ENCODE data around the gene PACS2. TPM values are rescaled to one million over a fixed set of nuclear protein-coding genes. Genes with fewer than 3 reads are reported as not detected.

PACS2 gene
- total RNA-seq, 4 donors from 2014 or later = 142 to 225 (median 183) TPM

DNA sequence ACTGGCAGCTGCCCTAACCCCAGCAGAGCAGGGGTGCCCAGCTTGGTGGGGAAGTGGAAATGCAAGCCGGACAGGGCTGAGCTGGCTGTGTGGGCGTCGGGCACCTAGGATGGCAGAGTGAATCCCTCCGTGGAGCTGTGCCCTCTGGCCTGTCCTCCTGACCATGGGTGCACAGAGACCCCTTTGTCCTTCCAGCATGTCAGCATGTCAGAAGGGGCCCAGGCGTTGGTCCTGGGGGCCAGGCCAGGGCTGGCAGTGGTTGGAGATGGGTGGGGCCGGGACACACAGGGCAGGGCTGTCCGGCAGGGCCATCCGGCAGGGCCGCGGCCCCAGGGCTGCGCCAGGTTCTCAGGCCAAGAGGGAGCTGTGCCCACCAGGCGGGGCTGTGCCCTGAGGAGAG, 75.0 kb downstream of the PACS2 start:
- H3K27me3 ChIP-seq = no peaks in the 10 kb centered on the region
- WGBS, 2 donors = 29 to 53% methylated on average over 3 to 6 of the region's 12 CpGs
- peaks cover 0 to 35% (median 10%) of the 10 kb centered on the region in 4 donors for H3K4me1 ChIP-seq
- TF ChIP-seq POLR2A (IDR thresholded peaks at IDR 0.05) = no peak
- TF ChIP-seq EP300 (IDR thresholded peaks at IDR 0.05) = no peak
- TF ChIP-seq, protein P1, sequence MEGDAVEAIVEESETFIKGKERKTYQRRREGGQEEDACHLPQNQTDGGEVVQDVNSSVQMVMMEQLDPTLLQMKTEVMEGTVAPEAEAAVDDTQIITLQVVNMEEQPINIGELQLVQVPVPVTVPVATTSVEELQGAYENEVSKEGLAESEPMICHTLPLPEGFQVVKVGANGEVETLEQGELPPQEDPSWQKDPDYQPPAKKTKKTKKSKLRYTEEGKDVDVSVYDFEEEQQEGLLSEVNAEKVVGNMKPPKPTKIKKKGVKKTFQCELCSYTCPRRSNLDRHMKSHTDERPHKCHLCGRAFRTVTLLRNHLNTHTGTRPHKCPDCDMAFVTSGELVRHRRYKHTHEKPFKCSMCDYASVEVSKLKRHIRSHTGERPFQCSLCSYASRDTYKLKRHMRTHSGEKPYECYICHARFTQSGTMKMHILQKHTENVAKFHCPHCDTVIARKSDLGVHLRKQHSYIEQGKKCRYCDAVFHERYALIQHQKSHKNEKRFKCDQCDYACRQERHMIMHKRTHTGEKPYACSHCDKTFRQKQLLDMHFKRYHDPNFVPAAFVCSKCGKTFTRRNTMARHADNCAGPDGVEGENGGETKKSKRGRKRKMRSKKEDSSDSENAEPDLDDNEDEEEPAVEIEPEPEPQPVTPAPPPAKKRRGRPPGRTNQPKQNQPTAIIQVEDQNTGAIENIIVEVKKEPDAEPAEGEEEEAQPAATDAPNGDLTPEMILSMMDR (IDR thresholded peaks at IDR 0.05) = no peak
- DNase-seq (ENCODE audit: low spot score in 2 of 2) = no peak
- H3K27ac ChIP-seq = peak overlapping the region; percentile 22 to 70 (median 46)
- H3K36me3 ChIP-seq = peaks cover 0 to 89% (median 0%) of the 10 kb centered on the region in 3 donors
- H3K9me3 ChIP-seq = no peaks in the 10 kb centered on the region
- H3K4me3 ChIP-seq = no peak overlapping the region

DNA sequence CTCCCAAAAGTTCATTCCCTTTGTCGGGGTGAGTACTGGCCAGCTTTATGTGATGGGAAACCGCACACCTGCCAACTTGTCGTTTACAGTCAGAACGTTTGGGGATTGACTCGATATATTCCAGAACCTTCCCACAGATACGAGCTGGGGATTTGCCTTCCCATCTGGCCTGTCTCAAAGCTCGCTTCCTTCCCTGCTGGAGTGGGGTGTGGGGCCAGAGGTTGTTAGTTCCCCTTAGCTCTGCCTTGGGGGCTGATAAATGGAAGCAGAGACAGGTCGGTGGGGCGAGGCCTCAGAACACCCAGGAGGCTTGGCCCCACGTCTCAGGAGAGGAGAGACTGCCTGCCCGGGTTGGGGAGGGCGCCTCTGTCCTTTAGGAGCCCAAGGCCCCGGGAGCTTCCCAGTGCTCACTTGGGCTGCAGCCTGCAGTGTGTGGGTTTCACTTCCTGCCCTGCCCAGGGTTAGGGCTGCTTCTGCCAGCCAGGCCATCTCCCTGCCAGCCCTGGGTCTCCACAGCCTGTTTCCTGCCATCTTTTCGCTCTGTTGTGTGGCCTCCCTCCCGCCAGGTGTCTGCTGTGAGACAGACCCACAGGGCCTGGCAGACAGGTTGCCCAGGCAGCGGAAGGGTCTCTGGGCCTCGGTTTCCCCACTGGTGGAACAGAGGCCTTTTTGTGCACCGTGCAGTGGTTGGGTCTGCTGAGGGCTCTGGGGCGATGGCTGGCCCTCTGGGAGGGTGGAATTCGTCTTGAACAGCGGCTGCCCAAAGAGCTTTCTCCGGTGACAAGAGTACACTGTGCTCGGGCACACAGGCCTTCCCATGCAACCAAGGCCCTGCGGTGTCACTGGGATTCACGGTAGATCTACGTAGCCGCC, 75.7 kb downstream of the PACS2 start:
- Histone ChIP-seq H3K9me3 (no peaks in the 10 kb centered on the region), H3K27ac (peak overlapping the region in 3 of 4 donors; percentile 22 to 70 (median 56))
- TF ChIP-seq, protein P1 (IDR thresholded peaks at IDR 0.05) = no peak

DNA sequence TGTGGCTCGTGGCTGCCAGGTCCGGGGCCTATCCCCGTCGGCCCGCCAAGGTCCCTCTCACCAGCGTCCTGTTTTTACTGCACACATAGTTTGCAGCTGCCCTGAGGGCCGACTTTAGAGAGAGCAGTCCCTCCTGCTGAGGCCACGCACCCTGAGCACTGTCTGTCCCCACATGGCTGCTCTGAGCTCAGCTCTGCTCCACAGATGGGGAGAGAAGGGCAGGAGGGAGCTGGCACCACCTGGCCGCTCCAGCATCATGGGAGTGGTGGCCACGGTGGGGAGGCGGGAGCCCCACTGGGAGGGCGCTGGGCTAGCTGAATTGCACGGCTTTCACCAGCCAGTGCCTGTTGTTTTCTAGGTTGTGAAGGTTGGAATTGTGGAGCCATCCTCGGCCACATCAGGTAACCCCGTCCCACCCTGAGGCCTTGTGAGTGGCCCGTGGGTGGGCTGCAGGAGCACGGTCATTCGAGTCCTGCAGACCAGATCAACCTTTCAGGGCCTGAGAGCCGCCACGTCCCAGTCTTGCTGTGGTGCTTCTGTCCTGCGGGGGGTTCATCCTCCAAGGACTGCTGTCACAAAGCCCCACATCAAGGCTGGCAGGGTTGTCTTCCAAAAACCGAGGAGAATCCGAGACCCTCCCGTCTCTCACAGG, 76.4 kb downstream of the PACS2 start:
- DNase-seq (ENCODE audit: low spot score in 2 of 2) = no peak
- 86 to 90% methylated on average over 23 to 24 of the region's 24 CpGs for WGBS, 2 donors
- peaks cover 0 to 88% (median 0%) of the 10 kb centered on the region in 3 donors for H3K36me3 ChIP-seq
- no peak overlapping the region for H3K4me3 ChIP-seq
- H3K27ac ChIP-seq = no peak overlapping the region
- H3K27me3 ChIP-seq = no peaks in the 10 kb centered on the region
- peaks cover 0 to 35% (median 10%) of the 10 kb centered on the region in 4 donors for H3K4me1 ChIP-seq
- TF ChIP-seq, protein P1 (IDR thresholded peaks at IDR 0.05) = no peak
- TF ChIP-seq EP300 (IDR thresholded peaks at IDR 0.05) (no peak), POLR2A (IDR thresholded peaks at IDR 0.05) (no peak)
- H3K9me3 ChIP-seq = no peaks in the 10 kb centered on the region

More for the DNA sequence above, 75.7 kb downstream of the PACS2 start:
- 49 to 70% methylated on average over 17 to 27 of the region's 27 CpGs for WGBS, 2 donors
- Histone ChIP-seq H3K36me3 (peaks cover 0 to 88% (median 0%) of the 10 kb centered on the region in 3 donors), H3K4me3 (no peak overlapping the region), H3K4me1 (peaks cover 0 to 35% (median 10%) of the 10 kb centered on the region in 4 donors), H3K27me3 (no peaks in the 10 kb centered on the region)
- DNase-seq (ENCODE audit: low spot score in 2 of 2) = no peak

DNA sequence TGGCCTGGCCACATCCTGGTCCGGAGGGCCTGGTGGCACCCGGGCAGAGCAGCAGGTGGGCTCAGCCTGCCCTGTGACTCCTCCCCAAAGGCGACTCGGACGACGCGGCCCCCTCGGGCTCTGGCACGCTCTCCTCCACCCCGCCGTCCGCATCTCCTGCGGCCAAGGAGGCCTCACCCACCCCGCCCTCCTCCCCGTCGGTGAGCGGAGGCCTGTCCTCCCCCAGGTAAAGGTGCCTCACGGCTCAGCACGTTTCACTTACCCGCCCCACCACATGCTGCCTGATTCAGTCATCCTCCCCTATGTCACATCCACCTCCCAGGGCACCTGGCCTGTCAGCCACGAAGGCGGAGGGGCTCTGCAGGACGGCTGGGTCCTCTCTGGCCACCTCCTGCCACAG, 77.0 kb downstream of the PACS2 start:
- no peak overlapping the region for H3K27ac ChIP-seq
- TF ChIP-seq, protein P1 (IDR thresholded peaks at IDR 0.05) = no peak
- TF ChIP-seq EP300 (IDR thresholded peaks at IDR 0.05) (no peak), POLR2A (IDR thresholded peaks at IDR 0.05) (no peak)
- H3K27me3 ChIP-seq = no peaks in the 10 kb centered on the region
- WGBS, 2 donors = 93 to 95% methylated on average over 14 to 17 of the region's 23 CpGs
- H3K9me3 ChIP-seq = no peaks in the 10 kb centered on the region
- peaks cover 0 to 83% (median 0%) of the 10 kb centered on the region in 3 donors for H3K36me3 ChIP-seq
- no peak overlapping the region for H3K4me3 ChIP-seq
- no peak for DNase-seq (ENCODE audit: low spot score in 2 of 2)
- peaks cover 0 to 35% (median 10%) of the 10 kb centered on the region in 4 donors for H3K4me1 ChIP-seq
